Fibroblast of lung (primary cell): ENCODE measurements around the gene NCKAP5. TPM values are rescaled to one million over a fixed set of nuclear protein-coding genes. Genes with fewer than 3 reads are reported as not detected.

Source experiments
- DNase-seq, 2 donors: peaks; one replicate each; pipeline versions ENCODE4 v3.0.0 to v3.0.0-alpha.2; 2010; ENCODE audit warnings: low read depth in 2 of 2
- H2AFZ ChIP-seq: 2 replicates; pipeline ENCODE4 v1.5.1; 2012; ENCODE audit warnings: low read length, control low read depth, inconsistent platforms
- H3K27ac ChIP-seq: 2 replicates; pipeline ENCODE4 v1.5.1; 2011; ENCODE audit warnings: low read length, control low read depth; ENCODE audit not compliant: insufficient read depth
- H3K27me3 ChIP-seq: 2 replicates; pipeline ENCODE4 v1.5.1; 2011; ENCODE audit warnings: mild to moderate bottlenecking, low read length; ENCODE audit not compliant: control insufficient read depth, insufficient read depth
- H3K36me3 ChIP-seq: 2 replicates; pipeline ENCODE4 v1.5.1; 2011; ENCODE audit warnings: low read length; ENCODE audit not compliant: control insufficient read depth, insufficient read depth
- H3K4me1 ChIP-seq: 2 replicates; pipeline ENCODE4 v1.5.1; 2011; ENCODE audit warnings: low read length; ENCODE audit not compliant: control insufficient read depth, insufficient read depth; ENCODE audit errors: extremely low read depth
- H3K4me2 ChIP-seq: 2 replicates; pipeline ENCODE4 v1.5.1; 2011; ENCODE audit warnings: low read length, control low read depth; ENCODE audit not compliant: insufficient read depth; ENCODE audit errors: extremely low read depth
- H3K4me3 ChIP-seq, 4 experiments: fragments of 200-600 bp in 1 of 4; sonication (generic) in 1 of 4; replicated peaks in 1 of 4; 2 replicates each; pipeline ENCODE4 v1.5.1; 2011 to 2016; ENCODE audit warnings: low read length in 4 of 4, low read depth in 3 of 4, mild to moderate bottlenecking in 3 of 4, control low read depth in 2 of 4, inconsistent platforms in 1 of 4, mixed read lengths in 1 of 4; ENCODE audit not compliant: insufficient read depth in 1 of 4; ENCODE audit errors: control extremely low read depth in 1 of 4
- H3K79me2 ChIP-seq: 2 replicates; pipeline ENCODE4 v1.5.1; 2012; ENCODE audit warnings: mild to moderate bottlenecking, low read length, inconsistent platforms; ENCODE audit not compliant: control insufficient read depth, insufficient read depth
- H3K9ac ChIP-seq: 2 replicates; pipeline ENCODE4 v1.5.1; 2011; ENCODE audit warnings: mild to moderate bottlenecking, low read length, control low read depth; ENCODE audit not compliant: insufficient read depth
- H3K9me3 ChIP-seq: 2 replicates; pipeline ENCODE4 v1.5.1; 2012; ENCODE audit warnings: low read depth, low read length; ENCODE audit not compliant: control insufficient read depth, insufficient read depth
- H4K20me1 ChIP-seq: 2 replicates; pipeline ENCODE4 v1.5.1; 2011; ENCODE audit warnings: low read length; ENCODE audit not compliant: control insufficient read depth, insufficient read depth; ENCODE audit errors: extremely low read depth
- CTCF ChIP-seq, 2 donors: IDR thresholded peaks in 1 of 2; conservative IDR thresholded peaks in 1 of 2; 1 replicate in 1 of 2; 2 replicates in 1 of 2; pipeline ENCODE4 v1.5.1; 2011 to 2012; ENCODE audit warnings: low read length in 2 of 2, control low read depth in 1 of 2, inconsistent platforms in 1 of 2, low read depth in 1 of 2, mild to moderate bottlenecking in 1 of 2
- EZH2 ChIP-seq: IDR thresholded peaks from 2 replicates; pipeline ENCODE4 v1.5.1; 2012; ENCODE audit warnings: low read length, control low read depth, mild to moderate bottlenecking; ENCODE audit errors: missing control alignments
- polyA plus RNA-seq, 2 donors: library from polyadenylated mRNA; depleted of rRNA in 1 of 2; stranded (reverse) in 1 of 2; unstranded in 1 of 2; fragments of >200 nt; gene quantifications; 2 replicates each; pipeline ENCODE4 v1.2.1, GENCODE V29; 2011 to 2012; ENCODE audit warnings: missing spikeins in 1 of 2
- total RNA-seq: library from RNA; depleted of rRNA; stranded (reverse); fragments of >200 nt; gene quantifications from 2 replicates; pipeline ENCODE4 v1.2.1, GENCODE V29; 2014

The NCKAP5 gene
- total and polyA plus RNA-seq, 2 donors (not counting 1 experiment from before 2014, with no cell fraction given) = 2.6 to 6.2 TPM

- Histone ChIP-seq H3K27me3 (no peaks in the 10 kb centered on the region), H2AFZ (no peak overlapping the region), H3K4me1 (peaks cover 7% of the 10 kb centered on the region), H3K9me3 (no peaks in the 10 kb centered on the region), H3K36me3 (no peaks in the 10 kb centered on the region), H3K9ac (no peak overlapping the region), H3K27ac (no peak overlapping the region), H4K20me1 (no peaks in the 10 kb centered on the region), H3K4me3 (no peak overlapping the region), H3K4me2 (no peak overlapping the region), H3K79me2 (no peaks in the 10 kb centered on the region)
- TF ChIP-seq CTCF (conservative IDR thresholded peaks at IDR 0.05 in 1 of 2, IDR thresholded peaks at IDR 0.05 in 1 of 2; ENCODE audit: low read depth in 1 of 2, low read length in 2 of 2) = no peak
- no peak for TF ChIP-seq EZH2
- peak; percentile 13 to 22 for DNase-seq
Measured at GRCh38 chr2:133378928-133379549, 189.2 kb downstream of the NCKAP5 start.

- no peak overlapping the region for H3K9ac ChIP-seq
- DNase-seq = no peak
- no peak overlapping the region for H2AFZ ChIP-seq
- no peaks in the 10 kb centered on the region for H3K79me2 ChIP-seq
- H3K27ac ChIP-seq = no peak overlapping the region
- no peak overlapping the region for H3K4me3 ChIP-seq
- no peak overlapping the region for H3K4me2 ChIP-seq
- no peaks in the 10 kb centered on the region for H3K36me3 ChIP-seq
- no peak for TF ChIP-seq CTCF (conservative IDR thresholded peaks at IDR 0.05 in 1 of 2, IDR thresholded peaks at IDR 0.05 in 1 of 2; ENCODE audit: low read depth in 1 of 2, low read length in 2 of 2)
- TF ChIP-seq EZH2 = no peak
- no peaks in the 10 kb centered on the region for H4K20me1 ChIP-seq
- no peaks in the 10 kb centered on the region for H3K27me3 ChIP-seq
- peaks cover 7% of the 10 kb centered on the region for H3K4me1 ChIP-seq
- H3K9me3 ChIP-seq = no peaks in the 10 kb centered on the region
Measured at GRCh38 chr2:133378386-133378785, 189.9 kb downstream of the NCKAP5 start.

GRCh38 chr2:133377599-133377998, 190.7 kb downstream of the NCKAP5 start:
- Histone ChIP-seq H3K79me2 (no peaks in the 10 kb centered on the region), H4K20me1 (no peaks in the 10 kb centered on the region), H3K4me2 (no peak overlapping the region), H3K27me3 (no peaks in the 10 kb centered on the region), H3K36me3 (no peaks in the 10 kb centered on the region), H3K27ac (no peak overlapping the region), H3K9ac (no peak overlapping the region), H3K4me1 (peaks cover 7% of the 10 kb centered on the region), H2AFZ (no peak overlapping the region), H3K4me3 (no peak overlapping the region), H3K9me3 (no peaks in the 10 kb centered on the region)
- no peak for TF ChIP-seq CTCF (conservative IDR thresholded peaks at IDR 0.05 in 1 of 2, IDR thresholded peaks at IDR 0.05 in 1 of 2; ENCODE audit: low read depth in 1 of 2, low read length in 2 of 2)
- no peak for TF ChIP-seq EZH2
- no peak for DNase-seq
